H1 (cell line): ENCODE data around the gene ATXN2. TPM values are rescaled to one million over a fixed set of nuclear protein-coding genes. Genes with fewer than 3 reads are reported as not detected.

Experiments used
- CTCF ChIA-PET: fragments of 300-600 bp; sonication (Branson Sonifier 250); formaldehyde crosslinking; loops from one replicate; lab custom pipeline; 2021; ENCODE audit not compliant: partially characterized antibody; lab: Charles Lee
- POLR2A ChIA-PET: fragments of 300-600 bp; sonication (Branson Sonifier 250); formaldehyde crosslinking; loops from one replicate; lab custom pipeline; 2021; ENCODE audit warnings: inconsistent platforms; ENCODE audit not compliant: partially characterized antibody; lab: Charles Lee
- DNase-seq, 2 experiments: peaks; one replicate each; pipeline versions ENCODE4 v3.0.0 to v3.0.0-alpha.2; 2010 to 2022; ENCODE audit warnings: low spot score in 2 of 2, low read depth in 1 of 2, mixed read lengths in 1 of 2
- FAIRE-seq: peaks from 2 replicates; lab custom pipeline; 2011; peaks lifted over from hg19 to GRCh38; lab: Jason Lieb, UNC
- H2AFZ ChIP-seq: 2 replicates; pipeline ENCODE4 v1.8.1; 2012; ENCODE audit warnings: low read length, inconsistent platforms
- H2AK5ac ChIP-seq: 2 replicates; pipeline ENCODE4 v1.6.1; 2013; ENCODE audit warnings: low read depth, low read length
- H2BK120ac ChIP-seq: replicated peaks from 2 replicates; pipeline ENCODE3; 2013; ENCODE audit warnings: low read depth, low read length, inconsistent platforms
- H2BK12ac ChIP-seq: 2 replicates; pipeline ENCODE4 v1.6.1; 2013; ENCODE audit warnings: low read depth, low read length
- H2BK15ac ChIP-seq: 2 replicates; pipeline ENCODE4 v1.6.1; 2013; ENCODE audit warnings: low read length
- H2BK20ac ChIP-seq: 2 replicates; pipeline ENCODE4 v1.6.1; 2013; ENCODE audit warnings: low read length
- H2BK5ac ChIP-seq: 2 replicates; pipeline ENCODE4 v1.6.1; 2013; ENCODE audit warnings: low read depth, low read length
- H3K14ac ChIP-seq: 2 replicates; pipeline ENCODE4 v1.6.1; 2013; ENCODE audit warnings: inconsistent platforms; ENCODE audit not compliant: insufficient read length
- H3K18ac ChIP-seq: 2 replicates; pipeline ENCODE4 v1.6.1; 2013; ENCODE audit warnings: low read length; ENCODE audit errors: extremely low read depth
- H3K23ac ChIP-seq: 2 replicates; pipeline ENCODE4 v1.6.1; 2013; ENCODE audit warnings: inconsistent platforms; ENCODE audit not compliant: insufficient read length
- H3K23me2 ChIP-seq: 2 replicates; pipeline ENCODE4 v1.6.1; 2013; ENCODE audit warnings: low read depth, low read length
- H3K27ac ChIP-seq: 2 replicates; pipeline ENCODE4 v1.6.1; 2011; ENCODE audit warnings: low read depth, low read length, inconsistent platforms
- H3K27me3 ChIP-seq, 4 experiments: replicated peaks in 1 of 4; 1 replicate in 1 of 4; 2 replicates in 3 of 4; pipeline versions ENCODE4 v1.6.1 to v1.8.1; 2011 to 2013; ENCODE audit warnings: low read length in 3 of 4, mild to moderate bottlenecking in 3 of 4, inconsistent platforms in 2 of 4, mixed read lengths in 2 of 4, moderate library complexity in 1 of 4; ENCODE audit not compliant: control insufficient read depth in 3 of 4, insufficient read depth in 3 of 4; ENCODE audit errors: extremely low read depth in 1 of 4
- H3K36me3 ChIP-seq, 4 experiments: 2 replicates each; pipeline versions ENCODE4 v1.6.1 to v1.8.1; 2011 to 2013; ENCODE audit warnings: mild to moderate bottlenecking in 4 of 4, low read length in 3 of 4, moderate library complexity in 2 of 4, control low read depth in 1 of 4, inconsistent platforms in 1 of 4; ENCODE audit not compliant: insufficient read depth in 4 of 4, control insufficient read depth in 2 of 4
- H3K4ac ChIP-seq: replicated peaks from 2 replicates; pipeline ENCODE3; 2013; ENCODE audit warnings: low read length, low read depth, mixed read lengths, inconsistent platforms; ENCODE audit not compliant: insufficient read length
- H3K4me1 ChIP-seq, 4 experiments: replicated peaks in 1 of 4; 1 replicate in 1 of 4; 2 replicates in 3 of 4; pipeline versions ENCODE4 v1.6.1 to v1.8.1; 2011 to 2013; ENCODE audit warnings: low read length in 3 of 4, inconsistent platforms in 2 of 4, mixed read lengths in 1 of 4; ENCODE audit not compliant: insufficient read depth in 4 of 4, control insufficient read depth in 3 of 4
- H3K4me2 ChIP-seq, 2 experiments: 2 replicates each; pipeline versions ENCODE4 v1.6.1 to v1.8.1; 2011 to 2013; ENCODE audit warnings: low read depth in 2 of 2, low read length in 2 of 2, control low read depth in 1 of 2, inconsistent platforms in 1 of 2, mild to moderate bottlenecking in 1 of 2; ENCODE audit not compliant: insufficient read depth in 1 of 2
- H3K4me3 ChIP-seq, 4 experiments: fragments of 200-600, 300-600 bp in 1 of 4; sonication (generic), shearing (Covaris generic), sonication (Bioruptor Twin) in 1 of 4; 2 replicates each; pipeline versions ENCODE4 v1.5.1 to v1.8.1; 2011 to 2016; ENCODE audit warnings: low read length in 4 of 4, low read depth in 3 of 4, control low read depth in 2 of 4, inconsistent platforms in 2 of 4, mild to moderate bottlenecking in 2 of 4, mixed read lengths in 1 of 4, moderate library complexity in 1 of 4; ENCODE audit not compliant: insufficient read depth in 2 of 4; ENCODE audit errors: extremely low read depth in 1 of 4
- H3K56ac ChIP-seq: replicated peaks from 2 replicates; pipeline ENCODE3; 2013; ENCODE audit warnings: low read depth, mild to moderate bottlenecking, mixed read lengths, low read length, inconsistent platforms; ENCODE audit not compliant: insufficient read length
- H3K79me1 ChIP-seq: 2 replicates; pipeline ENCODE4 v1.6.1; 2013; ENCODE audit warnings: low read depth, low read length, control low read depth
- H3K79me2 ChIP-seq, 2 experiments: 2 replicates each; pipeline versions ENCODE4 v1.6.1 to v1.8.1; 2012 to 2013; ENCODE audit warnings: low read length in 2 of 2, mild to moderate bottlenecking in 2 of 2, inconsistent platforms in 1 of 2; ENCODE audit not compliant: insufficient read depth in 2 of 2, control insufficient read depth in 1 of 2
- H3K9ac ChIP-seq, 4 experiments: replicated peaks in 1 of 4; 1 replicate in 1 of 4; 2 replicates in 3 of 4; pipeline versions ENCODE4 v1.6.1 to v1.8.1; 2011 to 2013; ENCODE audit warnings: low read depth in 3 of 4, low read length in 3 of 4, control low read depth in 2 of 4, mild to moderate bottlenecking in 2 of 4, moderate library complexity in 2 of 4, inconsistent platforms in 1 of 4; ENCODE audit errors: extremely low read depth in 1 of 4
- H3K9me3 ChIP-seq, 2 experiments: 2 replicates each; pipeline versions ENCODE4 v1.6.1 to v1.8.1; 2012 to 2013; ENCODE audit warnings: mild to moderate bottlenecking in 2 of 2, moderate library complexity in 2 of 2, control low read depth in 1 of 2, inconsistent platforms in 1 of 2, low read depth in 1 of 2, low read length in 1 of 2, mixed read lengths in 1 of 2; ENCODE audit not compliant: insufficient read depth in 2 of 2
- H4K20me1 ChIP-seq, 2 experiments: replicated peaks in 1 of 2; 2 replicates each; pipeline versions ENCODE3 to v1.8.1; 2011 to 2013; ENCODE audit warnings: inconsistent platforms in 2 of 2, low read length in 2 of 2, mild to moderate bottlenecking in 1 of 2; ENCODE audit not compliant: insufficient read depth in 2 of 2, control insufficient read depth in 1 of 2
- H4K5ac ChIP-seq: 2 replicates; pipeline ENCODE4 v1.6.1; 2013; ENCODE audit warnings: low read length, low read depth, mixed read lengths, inconsistent platforms; ENCODE audit not compliant: insufficient read length
- H4K8ac ChIP-seq: 2 replicates; pipeline ENCODE4 v1.8.0; 2013; ENCODE audit warnings: mild to moderate bottlenecking, moderate library complexity, low read length, inconsistent platforms; ENCODE audit not compliant: insufficient read depth; ENCODE audit errors: extremely low read depth
- H4K91ac ChIP-seq: replicated peaks from 2 replicates; pipeline ENCODE3; 2013; ENCODE audit warnings: low read length, mixed read lengths, inconsistent platforms; ENCODE audit not compliant: insufficient read length
- WGBS, 2 experiments: shearing (Covaris generic) in 1 of 2; methylation state at CpG; one replicate each; pipeline versions ENCODE4 v1.1.6 to v1.1.7; 2013 to 2015; ENCODE audit warnings: low lambda C conversion rate in 2 of 2, mixed read lengths in 2 of 2, inconsistent platforms in 1 of 2, low coverage in 1 of 2, missing lambda C conversion rate in 1 of 2; ENCODE audit not compliant: insufficient replicate concordance in 2 of 2, insufficient coverage in 1 of 2, insufficient read length in 1 of 2; ENCODE audit errors: extremely low coverage in 1 of 2, missing lambda C conversion rate in 1 of 2; 5-methylcytosine and 5-hydroxymethylcytosine counted together
- polyA plus RNA-seq, 7 experiments: library from polyadenylated mRNA; depleted of rRNA in 3 of 7; stranded (reverse) in 5 of 7; unstranded in 2 of 7; fragments of >200 nt in 5 of 7; fragments of 200-250 nt in 2 of 7; gene quantifications; 1 replicate in 5 of 7; 2 replicates in 1 of 7; 4 replicates in 1 of 7; pipeline versions ENCODE4 v1.2.1 to v1.2.3, GENCODE V29; 2011 to 2013; ENCODE audit warnings: missing spikeins in 2 of 7, mixed read lengths in 2 of 7
- total RNA-seq: library from RNA; stranded (reverse); fragmentation: NEBNext Ultra II Directional; extraction: Animal tissue kit (Norgen Biotek cat#: 25700); gene quantifications from 2 replicates; pipeline ENCODE4 v1.2.1, GENCODE V29; 2021

Gene ATXN2
- total and polyA plus RNA-seq, 2 of the 8 experiments (the other 6 are each of a cell fraction or from before 2014, with no cell fraction given) = 46.6 to 80.7 TPM

DNA sequence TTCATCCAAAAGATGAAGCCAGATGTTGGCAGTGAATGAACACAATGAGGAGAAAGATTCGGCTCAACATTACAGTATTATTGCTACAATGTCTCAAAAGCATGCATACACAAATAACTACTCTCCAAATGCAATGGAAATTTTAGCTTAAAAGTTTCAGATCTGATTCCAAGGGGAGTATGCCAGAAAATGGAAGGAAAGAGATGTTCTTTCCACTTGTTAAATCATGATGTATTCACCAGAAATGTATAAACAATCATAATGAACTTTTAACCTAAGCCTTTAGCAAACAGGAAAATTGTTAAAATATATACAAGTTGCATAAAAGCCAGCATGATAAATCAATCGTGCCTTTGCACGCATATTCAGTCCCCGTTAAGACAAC lies 131.3 kb downstream of the ATXN2 start:
- no peak for FAIRE-seq
- no peaks in the 10 kb centered on the region for H4K20me1 ChIP-seq
- H3K18ac ChIP-seq = no peak overlapping the region
- CTCF ChIA-PET = interaction anchor here (2.0 kb wide), 1 partner anchor 16 kb away, joined by 6 read pairs; no protein-coding TSS in a partner anchor
- H3K4me2 ChIP-seq = no peak overlapping the region
- no peak overlapping the region for H3K56ac ChIP-seq
- H2BK15ac ChIP-seq = no peak overlapping the region
- H4K8ac ChIP-seq = no peak overlapping the region
- no peaks in the 10 kb centered on the region for H3K4me1 ChIP-seq
- no peak overlapping the region for H4K91ac ChIP-seq
- H3K14ac ChIP-seq = no peak overlapping the region
- H3K9ac ChIP-seq = no peak overlapping the region
- H3K4me3 ChIP-seq = no peak overlapping the region
- no peak overlapping the region for H2AFZ ChIP-seq
- POLR2A ChIA-PET = no interaction called here
- H3K79me1 ChIP-seq = no peaks in the 10 kb centered on the region
- no peaks in the 10 kb centered on the region for H3K9me3 ChIP-seq
- H3K79me2 ChIP-seq = no peaks in the 10 kb centered on the region
- no peak overlapping the region for H3K4ac ChIP-seq
- 91% methylated on average over 4 of the region's 4 CpGs; no CpG with 5 or more reads in 1 of the 2 experiments for WGBS, 2 experiments
- H3K27ac ChIP-seq = no peak overlapping the region
- no peak overlapping the region for H2AK5ac ChIP-seq
- peaks cover 9 to 38% (median 14%) of the 10 kb centered on the region in 4 experiments; a peak in 6 of 8 replicates for H3K36me3 ChIP-seq
- H3K23me2 ChIP-seq = no peaks in the 10 kb centered on the region; the same call in 1 of the 2 replicates
- no peak overlapping the region for H2BK20ac ChIP-seq
- H2BK5ac ChIP-seq = no peak overlapping the region
- H2BK120ac ChIP-seq = no peak overlapping the region
- no peaks in the 10 kb centered on the region for H3K27me3 ChIP-seq
- no peak overlapping the region for H2BK12ac ChIP-seq
- DNase-seq = no peak
- H3K23ac ChIP-seq = no peak overlapping the region
- H4K5ac ChIP-seq = no peak overlapping the region
